GM12878 (cell line): ENCODE measurements around the gene FBXO42. TPM values are rescaled to one million over a fixed set of nuclear protein-coding genes. Genes with fewer than 3 reads are reported as not detected.

Experiments
- ATAC-seq: fragments of 200-7000 bp; cut with Tn5 transposase; 3 replicates; pipeline ENCODE4 v1.9.1; 2020; ENCODE audit warnings: mild to moderate bottlenecking, moderate library complexity
- BruUV-seq: library from RNA; stranded (reverse); fragments of 400-500 nt; replicated peaks from 2 replicates; lab custom pipeline; 2021; lab: Mats Ljungman, UMichigan
- CTCF ChIA-PET: fragments of 300-600 bp; sonication (Branson Sonifier 250); formaldehyde crosslinking; extraction: SDS; loops from one replicate; lab custom pipeline; 2021; ENCODE audit warnings: inconsistent platforms; lab: Yijun Ruan, JAX
- POLR2A ChIA-PET: fragments of 350-600 bp; formaldehyde crosslinking; extraction: SDS; loops from one replicate; lab custom pipeline; 2021; ENCODE audit warnings: inconsistent platforms; lab: Charles Lee
- RAD21 ChIA-PET: fragments of 300-600 bp; sonication (Branson Sonifier 250); formaldehyde crosslinking; loops from one replicate; lab custom pipeline; 2023; ENCODE audit warnings: antibody characterized with exemption; ENCODE audit not compliant: unreplicated experiment; lab: Charles Lee
- SMC1A ChIA-PET: fragments of 300-600 bp; sonication (Branson Sonifier 250); formaldehyde crosslinking; loops from one replicate; lab custom pipeline; 2023; ENCODE audit not compliant: unreplicated experiment, uncharacterized antibody; lab: Charles Lee
- DNase-seq: peaks from one replicate; pipeline ENCODE4 v3.0.0-alpha.2; 2011; ENCODE audit warnings: low read depth, low spot score
- FAIRE-seq: peaks from 3 replicates; lab custom pipeline; 2011; peaks lifted over from hg19 to GRCh38; lab: Jason Lieb, UNC
- H2AFZ ChIP-seq: 2 replicates; pipeline ENCODE4 v1.6.0; 2011; ENCODE audit warnings: low read depth, low read length, control low read depth; ENCODE audit not compliant: control insufficient read depth
- H3K27ac ChIP-seq: 2 replicates; pipeline ENCODE4 v1.5.1; 2011; ENCODE audit warnings: control low read depth; ENCODE audit not compliant: control insufficient read depth, insufficient read depth
- H3K27me3 ChIP-seq, 2 experiments: replicated peaks in 1 of 2; 2 replicates each; pipeline versions ENCODE4 v1.6.0 to v1.6.1; 2011; ENCODE audit warnings: low read length in 1 of 2; ENCODE audit not compliant: control insufficient read depth in 2 of 2, insufficient read depth in 2 of 2
- H3K36me3 ChIP-seq, 2 experiments: 2 replicates each; pipeline ENCODE4 v1.5.1; 2011; ENCODE audit warnings: low read length in 1 of 2; ENCODE audit not compliant: control insufficient read depth in 2 of 2, insufficient read depth in 2 of 2
- H3K4me1 ChIP-seq: 2 replicates; pipeline ENCODE4 v1.6.1; 2011; ENCODE audit warnings: mild to moderate bottlenecking, low read length, moderate library complexity, mixed read lengths; ENCODE audit not compliant: control insufficient read depth, insufficient read depth
- H3K4me2 ChIP-seq: 2 replicates; pipeline ENCODE4 v1.6.0; 2011; ENCODE audit warnings: control low read depth; ENCODE audit not compliant: control insufficient read depth, insufficient read depth
- H3K4me3 ChIP-seq: fragments of 200-600 bp; sonication (generic); 2 replicates; pipeline ENCODE4 v1.5.1; 2016
- H3K79me2 ChIP-seq: 2 replicates; pipeline ENCODE4 v1.6.0; 2011; ENCODE audit warnings: low read length; ENCODE audit not compliant: control insufficient read depth, insufficient read depth
- H3K9ac ChIP-seq: 2 replicates; pipeline ENCODE4 v1.8.0; 2011; ENCODE audit warnings: low read length, control low read depth, mixed read lengths; ENCODE audit not compliant: control insufficient read depth, insufficient read depth
- H3K9me3 ChIP-seq: replicated peaks from 3 replicates; pipeline ENCODE4 v1.5.1; 2011; ENCODE audit warnings: mild to moderate bottlenecking, low read length; ENCODE audit not compliant: control insufficient read depth, insufficient read depth
- H4K20me1 ChIP-seq: 2 replicates; pipeline ENCODE4 v1.6.0; 2011; ENCODE audit not compliant: control insufficient read depth, insufficient read depth
- ATF3 ChIP-seq: IDR thresholded peaks from 2 replicates; pipeline ENCODE4 v1.6.1; 2011; ENCODE audit warnings: low read depth, mild to moderate bottlenecking, low read length, moderate library complexity, borderline replicate concordance; ENCODE audit errors: extremely low read depth
- BCLAF1 ChIP-seq: fragments of 450-650 bp; IDR thresholded peaks from 2 replicates; pipeline ENCODE4 v1.6.1; 2017; ENCODE audit warnings: antibody characterized with exemption, mild to moderate bottlenecking, moderate library complexity
- BHLHE40 ChIP-seq, 2 experiments: fragments of 450-650 bp in 1 of 2; IDR thresholded peaks; 2 replicates each; pipeline ENCODE4 v1.6.1; 2011 to 2017; ENCODE audit warnings: low read depth in 2 of 2, borderline replicate concordance in 1 of 2, improper control_type of control experiment in 1 of 2, low read length in 1 of 2, mild to moderate bottlenecking in 1 of 2
- E2F8 ChIP-seq: fragments of 450-650 bp; IDR thresholded peaks from 2 replicates; pipeline ENCODE4 v1.6.1; 2018; ENCODE audit warnings: mild to moderate bottlenecking, low read depth, moderate library complexity; ENCODE audit not compliant: partially characterized antibody
- LARP7 ChIP-seq: fragments of 450-650 bp; IDR thresholded peaks from 2 replicates; pipeline ENCODE4 v1.6.1; 2017; ENCODE audit warnings: mild to moderate bottlenecking
- NFIC ChIP-seq: IDR thresholded peaks from 2 replicates; pipeline ENCODE4 v1.6.1; 2012; ENCODE audit warnings: low read depth, mild to moderate bottlenecking, inconsistent platforms, low read length, moderate library complexity
- NFXL1 ChIP-seq: fragments of 450-650 bp; IDR thresholded peaks from 2 replicates; pipeline ENCODE4 v1.6.1; 2017; ENCODE audit warnings: antibody characterized with exemption, mild to moderate bottlenecking, borderline replicate concordance
- SREBF2 ChIP-seq: IDR thresholded peaks from 2 replicates; pipeline ENCODE4 v1.6.1; 2012; ENCODE audit warnings: mild to moderate bottlenecking, low read length
- ZNF24 ChIP-seq: fragments of 450-650 bp; IDR thresholded peaks from 2 replicates; pipeline ENCODE4 v1.6.1; 2017; ENCODE audit warnings: antibody characterized with exemption, mild to moderate bottlenecking
- ZNF274 ChIP-seq: IDR thresholded peaks from one replicate; pipeline ENCODE4 v1.8.0; 2011; ENCODE audit not compliant: insufficient read length, insufficient read depth
- ZZZ3 ChIP-seq: IDR thresholded peaks from 2 replicates; pipeline ENCODE4 v1.6.1; 2011; ENCODE audit warnings: low read depth; ENCODE audit not compliant: control insufficient read depth, insufficient read length
- WGBS: methylation state at CpG from one replicate; pipeline ENCODE4 v1.1.6; 2016; ENCODE audit warnings: low lambda C conversion rate; ENCODE audit not compliant: insufficient replicate concordance, insufficient coverage; ENCODE audit errors: missing lambda C conversion rate; 5-methylcytosine and 5-hydroxymethylcytosine counted together
- in situ Hi-C: fragments of 300-500 bp; cut with MboI; formaldehyde crosslinking; loops from 9 replicates; pipeline ENCODE4 v1.14.3; 2018; ENCODE audit warnings: mixed read lengths
- intact Hi-C: fragments of 100-400 bp; cut with micrococcal nuclease; formaldehyde crosslinking; loops from one replicate; pipeline ENCODE4 v1.14.2; 2022; ENCODE audit not compliant: unreplicated experiment
- polyA plus RNA-seq, 11 experiments: library from polyadenylated mRNA; depleted of rRNA in 4 of 11; unstranded in 6 of 11; stranded (reverse) in 5 of 11; fragments of >200 nt; fragmentation: Nextera tagmentation in 4 of 11; fragmentation: Illumina TruSeq in 1 of 11; extraction: Ambion mirVana in 4 of 11; extraction: Trizol in 1 of 11; gene quantifications; 1 replicate in 1 of 11; 2 replicates in 10 of 11; pipeline versions ENCODE4 v1.2.1 to v1.2.3, GENCODE V29; 2011 to 2016; ENCODE audit warnings: inconsistent platforms in 2 of 11, missing spikeins in 2 of 11, low read depth in 1 of 11
- total RNA-seq, 4 experiments: library from RNA; depleted of rRNA in 3 of 4; stranded (reverse); fragments of >200 nt in 3 of 4; fragmentation: Illumina TruSeq in 1 of 4; extraction: Trizol in 1 of 4; gene quantifications; 2 replicates each; pipeline versions ENCODE4 v1.2.1 to v1.2.3, GENCODE V29; 2013 to 2021

Gene FBXO42
- total and polyA plus RNA-seq, 10 of the 15 experiments (the other 5 are each of a cell fraction or from before 2014, with no cell fraction given) = 6.1 to 23.8 (median 15.2) TPM

- no peak for TF ChIP-seq SREBF2
- no peak for TF ChIP-seq ZNF24
- TF ChIP-seq, all 136 proteins: peak for 0
Observed at GRCh38 chr1:16198444-16199156, 153.7 kb downstream of the FBXO42 start (continued).

GRCh38 chr1:16196874-16197273 lies 155.4 kb downstream of the FBXO42 start:
- H3K79me2 ChIP-seq = no peaks in the 10 kb centered on the region
- no peak overlapping the region for H2AFZ ChIP-seq
- SMC1A ChIA-PET = interaction anchor here (1.2 kb wide), 1 partner anchor 8 kb away, joined by 3 read pairs; no protein-coding TSS in a partner anchor
- no TSS peak for BruUV-seq
- TF ChIP-seq BHLHE40 (IDR thresholded peaks at IDR 0.05; ENCODE audit: borderline replicate concordance in 1 of 2, low read depth in 2 of 2, low read length in 1 of 2) (no peak), LARP7 (no peak), NFXL1 (no peak), ZNF274 (no peak), NFIC (no peak), ZZZ3 (no peak), ATF3 (no peak), BCLAF1 (no peak), E2F8 (no peak), SREBF2 (no peak)
- no peak for DNase-seq
- no peaks in the 10 kb centered on the region; the same call in 1 of the 2 replicates for H3K4me1 ChIP-seq
- RAD21 ChIA-PET = no interaction called here
- H3K4me3 ChIP-seq = no peak overlapping the region
- H3K9ac ChIP-seq = no peak overlapping the region
- no peak for FAIRE-seq
- POLR2A ChIA-PET = no interaction called here
- no peaks in the 10 kb centered on the region for H4K20me1 ChIP-seq
- intact Hi-C loops (no loop called here), in situ Hi-C loops (no loop called here)
- no peaks in the 10 kb centered on the region for H3K36me3 ChIP-seq
- no peaks in the 10 kb centered on the region for H3K27me3 ChIP-seq
- no peak overlapping the region for H3K4me2 ChIP-seq
- H3K27ac ChIP-seq = no peak overlapping the region
- H3K9me3 ChIP-seq = no peaks in the 10 kb centered on the region
- ATAC-seq = no peak
- CTCF ChIA-PET = no interaction called here
- 49% methylated on average over 3 of the region's 3 CpGs for WGBS
